Gastrocnemius medialis (tissue), 4 donors: ENCODE results near the gene FXYD7.
"Not testable (repeated sequence)": the region's sequence is repeated elsewhere in the genome, so short reads cannot be mapped to it uniquely, and the experiment has no call there.

ENCODE experiments used
- POLR2A ChIP-seq, 2 donors: fragments of 450-650 bp; IDR thresholded peaks; one replicate each; pipeline ENCODE4 v1.6.1; 2017; ENCODE audit warnings: antibody characterized with exemption in 2 of 2, mild to moderate bottlenecking in 2 of 2, moderate library complexity in 2 of 2
- TF ChIP-seq, protein P1 (sequence below), 5 experiments: fragments of 450-650 bp in 3 of 5; fragments of 200-600 bp in 2 of 5; sonication (generic) in 2 of 5; IDR thresholded peaks in 4 of 5; conservative IDR thresholded peaks in 1 of 5; 1 replicate in 4 of 5; 2 replicates in 1 of 5; pipeline ENCODE4 v1.5.1; 2016 to 2019; ENCODE audit warnings: antibody characterized with exemption in 5 of 5, mild to moderate bottlenecking in 3 of 5, moderate library complexity in 3 of 5

GRCh38 chr19:35153129-35153522, 10.1 kb downstream of the FXYD7 start:
- TF ChIP-seq, protein P1, sequence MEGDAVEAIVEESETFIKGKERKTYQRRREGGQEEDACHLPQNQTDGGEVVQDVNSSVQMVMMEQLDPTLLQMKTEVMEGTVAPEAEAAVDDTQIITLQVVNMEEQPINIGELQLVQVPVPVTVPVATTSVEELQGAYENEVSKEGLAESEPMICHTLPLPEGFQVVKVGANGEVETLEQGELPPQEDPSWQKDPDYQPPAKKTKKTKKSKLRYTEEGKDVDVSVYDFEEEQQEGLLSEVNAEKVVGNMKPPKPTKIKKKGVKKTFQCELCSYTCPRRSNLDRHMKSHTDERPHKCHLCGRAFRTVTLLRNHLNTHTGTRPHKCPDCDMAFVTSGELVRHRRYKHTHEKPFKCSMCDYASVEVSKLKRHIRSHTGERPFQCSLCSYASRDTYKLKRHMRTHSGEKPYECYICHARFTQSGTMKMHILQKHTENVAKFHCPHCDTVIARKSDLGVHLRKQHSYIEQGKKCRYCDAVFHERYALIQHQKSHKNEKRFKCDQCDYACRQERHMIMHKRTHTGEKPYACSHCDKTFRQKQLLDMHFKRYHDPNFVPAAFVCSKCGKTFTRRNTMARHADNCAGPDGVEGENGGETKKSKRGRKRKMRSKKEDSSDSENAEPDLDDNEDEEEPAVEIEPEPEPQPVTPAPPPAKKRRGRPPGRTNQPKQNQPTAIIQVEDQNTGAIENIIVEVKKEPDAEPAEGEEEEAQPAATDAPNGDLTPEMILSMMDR (IDR thresholded peaks at IDR 0.05 in 4 of 5, conservative IDR thresholded peaks at IDR 0.05 in 1 of 5), result not testable (repeated sequence)
- TF ChIP-seq POLR2A (IDR thresholded peaks at IDR 0.05), result not testable (repeated sequence)
